ENCODE data around the gene FLT3.

The FLT3 gene

DNA sequence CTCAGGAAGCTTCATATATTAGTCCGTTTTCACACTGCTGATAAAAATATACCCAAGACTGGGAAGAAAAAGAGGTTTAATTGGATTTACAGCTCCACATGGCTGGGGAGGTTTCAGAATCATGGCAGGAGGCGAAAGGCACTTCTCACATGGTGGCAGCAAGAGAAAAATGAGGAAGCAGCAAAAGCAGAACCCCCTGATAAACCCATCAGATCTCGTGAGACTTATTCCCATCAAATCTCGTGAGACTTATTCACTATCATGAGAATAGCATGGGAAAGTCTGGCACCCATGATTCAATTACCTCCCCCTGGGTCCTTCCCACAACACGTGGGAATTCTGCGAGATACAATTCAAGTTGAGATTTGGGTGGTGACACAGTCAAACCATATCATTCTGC, 23.1 kb downstream of the FLT3 start:
- H3K27ac ChIP-seq = no peak overlapping the region
- no peaks in the 10 kb centered on the region for H3K9me3 ChIP-seq
- no peaks in the 10 kb centered on the region for H3K36me3 ChIP-seq
- intact Hi-C loops (cut with DNase I; ENCODE audit: low total_unique reads) = no loop called here
- TF ChIP-seq, protein P1, sequence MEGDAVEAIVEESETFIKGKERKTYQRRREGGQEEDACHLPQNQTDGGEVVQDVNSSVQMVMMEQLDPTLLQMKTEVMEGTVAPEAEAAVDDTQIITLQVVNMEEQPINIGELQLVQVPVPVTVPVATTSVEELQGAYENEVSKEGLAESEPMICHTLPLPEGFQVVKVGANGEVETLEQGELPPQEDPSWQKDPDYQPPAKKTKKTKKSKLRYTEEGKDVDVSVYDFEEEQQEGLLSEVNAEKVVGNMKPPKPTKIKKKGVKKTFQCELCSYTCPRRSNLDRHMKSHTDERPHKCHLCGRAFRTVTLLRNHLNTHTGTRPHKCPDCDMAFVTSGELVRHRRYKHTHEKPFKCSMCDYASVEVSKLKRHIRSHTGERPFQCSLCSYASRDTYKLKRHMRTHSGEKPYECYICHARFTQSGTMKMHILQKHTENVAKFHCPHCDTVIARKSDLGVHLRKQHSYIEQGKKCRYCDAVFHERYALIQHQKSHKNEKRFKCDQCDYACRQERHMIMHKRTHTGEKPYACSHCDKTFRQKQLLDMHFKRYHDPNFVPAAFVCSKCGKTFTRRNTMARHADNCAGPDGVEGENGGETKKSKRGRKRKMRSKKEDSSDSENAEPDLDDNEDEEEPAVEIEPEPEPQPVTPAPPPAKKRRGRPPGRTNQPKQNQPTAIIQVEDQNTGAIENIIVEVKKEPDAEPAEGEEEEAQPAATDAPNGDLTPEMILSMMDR (IDR thresholded peaks at IDR 0.05) = no peak
- H3K4me1 ChIP-seq = no peaks in the 10 kb centered on the region
- H3K27me3 ChIP-seq = no peaks in the 10 kb centered on the region
- no peak for DNase-seq
- H3K4me3 ChIP-seq = no peak overlapping the region

DNA sequence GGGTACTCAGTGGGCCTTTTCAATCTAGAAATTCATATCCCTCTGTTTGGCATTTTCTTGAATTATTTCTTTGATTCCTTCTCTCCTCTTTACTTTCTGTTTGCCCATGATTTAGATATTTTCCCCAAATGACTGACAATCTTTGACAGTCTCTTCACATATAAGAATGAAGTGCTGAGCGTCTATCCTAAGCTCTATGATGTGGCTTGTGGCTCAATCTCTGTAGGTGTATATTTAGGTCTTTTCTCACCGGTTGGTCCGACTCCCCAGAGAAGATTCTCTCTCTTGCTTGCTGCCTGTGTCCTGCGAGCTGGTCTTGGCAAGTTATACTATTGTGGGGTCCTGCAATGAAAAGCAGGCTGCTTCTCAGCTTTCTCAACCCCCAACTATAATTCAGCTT, 29.0 kb downstream of the FLT3 start:
- H3K9me3 ChIP-seq = no peaks in the 10 kb centered on the region
- intact Hi-C loops (cut with DNase I; ENCODE audit: low total_unique reads) = no loop called here
- H3K36me3 ChIP-seq = no peaks in the 10 kb centered on the region
- TF ChIP-seq, protein P1 (IDR thresholded peaks at IDR 0.05) = no peak
- H3K4me3 ChIP-seq = no peak overlapping the region
- no peak for DNase-seq
- H3K27me3 ChIP-seq = no peaks in the 10 kb centered on the region
- no peaks in the 10 kb centered on the region for H3K4me1 ChIP-seq
- no peak overlapping the region for H3K27ac ChIP-seq

DNA sequence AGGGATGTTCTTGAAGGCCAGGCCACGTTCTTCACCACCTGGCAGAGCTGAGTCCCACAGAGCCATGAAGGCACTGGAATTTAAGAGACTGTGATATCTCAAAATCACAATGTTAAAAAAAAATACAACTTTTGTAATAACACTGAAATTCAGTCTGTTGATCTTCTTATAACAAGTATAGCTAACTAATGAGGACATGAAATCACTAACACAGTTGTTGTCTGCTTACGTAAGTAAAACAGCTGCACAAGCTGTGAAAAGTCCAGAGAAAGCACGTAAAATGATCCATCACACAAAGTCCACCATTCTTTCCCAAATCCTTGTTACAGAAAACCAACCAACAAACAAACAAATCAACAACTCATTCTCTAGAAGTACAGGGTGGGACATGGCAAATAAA, 32.9 kb downstream of the FLT3 start:
- no peak for DNase-seq
- no peaks in the 10 kb centered on the region for H3K9me3 ChIP-seq
- no peaks in the 10 kb centered on the region for H3K27me3 ChIP-seq
- no peak overlapping the region for H3K27ac ChIP-seq
- H3K4me3 ChIP-seq = no peak overlapping the region
- no peaks in the 10 kb centered on the region for H3K4me1 ChIP-seq
- H3K36me3 ChIP-seq = no peaks in the 10 kb centered on the region
- TF ChIP-seq, protein P1 (IDR thresholded peaks at IDR 0.05) = no peak
- intact Hi-C loops (cut with DNase I; ENCODE audit: low total_unique reads) = no loop called here

DNA sequence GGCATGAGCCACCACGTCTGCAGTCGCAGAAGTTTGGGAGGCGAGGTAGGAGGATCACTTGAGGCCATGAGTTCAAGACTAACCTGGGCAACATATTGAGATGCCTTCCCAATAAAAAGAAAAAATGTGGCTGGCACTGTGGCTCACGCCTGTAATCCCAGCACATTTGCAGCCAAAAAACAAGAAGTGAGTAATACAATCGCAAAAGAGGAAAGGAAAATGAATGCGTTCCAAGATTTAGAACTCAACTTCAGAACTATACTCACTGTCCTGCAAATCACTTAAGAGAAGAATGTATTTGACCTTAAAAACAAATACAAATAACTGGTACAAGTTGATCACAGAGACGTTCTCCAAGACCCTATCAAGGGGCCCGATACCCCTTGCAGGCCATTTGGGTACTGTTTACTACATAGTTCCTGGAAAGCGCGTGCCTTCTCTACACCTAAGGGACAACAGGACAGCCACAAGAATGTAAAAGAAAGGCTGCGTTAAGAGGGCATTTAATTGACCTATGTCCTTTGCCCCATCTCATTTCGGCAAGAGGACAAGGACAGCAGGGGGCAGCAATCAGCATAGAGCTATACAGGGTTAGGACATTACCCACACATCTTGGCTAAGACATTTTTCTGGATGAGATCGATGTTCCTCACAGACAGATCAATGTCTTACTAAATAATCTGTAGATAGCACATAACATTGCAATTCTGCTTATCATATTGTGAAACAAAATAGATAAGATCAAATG, 41.3 kb downstream of the FLT3 start:
- no peak for DNase-seq
- intact Hi-C loops (cut with DNase I; ENCODE audit: low total_unique reads) = no loop called here
- Histone ChIP-seq H3K4me1 (no peaks in the 10 kb centered on the region), H3K27ac (no peak overlapping the region), H3K27me3 (peaks cover 0 to 12% of the 10 kb centered on the region in 2 donors), H3K36me3 (no peaks in the 10 kb centered on the region), H3K4me3 (no peak overlapping the region), H3K9me3 (no peaks in the 10 kb centered on the region)
- TF ChIP-seq, protein P1 (IDR thresholded peaks at IDR 0.05) = no peak

DNA sequence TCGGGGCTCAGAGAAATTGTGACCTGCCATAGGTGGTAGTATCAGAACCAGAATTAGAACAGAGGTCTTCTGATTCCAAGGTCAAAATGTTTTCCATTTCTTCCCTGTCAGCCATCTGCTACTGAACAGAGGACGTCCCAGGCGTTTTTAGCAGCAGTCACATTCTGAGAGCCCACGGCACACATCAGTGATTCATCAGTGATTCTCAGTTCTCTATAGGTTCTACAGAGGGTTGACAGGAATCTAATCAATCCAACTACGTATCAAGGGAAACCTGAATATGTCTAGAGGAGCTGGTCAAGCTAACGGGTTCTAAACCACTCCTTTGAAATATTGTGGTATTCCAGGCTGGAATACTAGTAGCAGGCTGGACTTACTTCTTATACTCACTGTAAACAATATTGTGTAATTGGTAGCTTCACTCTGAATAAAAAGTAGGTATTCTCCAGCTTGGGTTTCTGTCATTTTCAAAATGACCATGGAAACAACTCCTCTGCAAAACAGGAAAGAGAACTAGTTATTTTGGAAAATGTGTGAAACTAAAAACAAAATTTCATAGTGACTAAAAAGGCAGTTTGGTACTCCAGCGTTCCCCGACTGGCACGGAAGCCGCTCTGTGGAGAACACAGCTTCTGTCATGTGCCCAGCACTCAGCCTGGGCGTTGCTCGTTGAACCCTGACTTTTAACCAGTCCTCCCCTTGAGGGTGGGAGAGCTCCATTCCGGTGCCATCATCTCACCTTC, 43.2 kb downstream of the FLT3 start:
- H3K27ac ChIP-seq = no peak overlapping the region
- H3K9me3 ChIP-seq = no peaks in the 10 kb centered on the region
- H3K36me3 ChIP-seq = no peaks in the 10 kb centered on the region
- TF ChIP-seq, protein P1 (IDR thresholded peaks at IDR 0.05) = no peak
- no peak for DNase-seq
- peaks cover 0 to 12% of the 10 kb centered on the region in 2 donors for H3K27me3 ChIP-seq
- intact Hi-C loops (cut with DNase I; ENCODE audit: low total_unique reads) = no loop called here
- H3K4me1 ChIP-seq = no peaks in the 10 kb centered on the region
- H3K4me3 ChIP-seq = no peak overlapping the region
